HFFc6 (cell line): Measurements from ENCODE around the gene CDKN2AIP. TPM values are rescaled to one million over a fixed set of nuclear protein-coding genes. Genes with fewer than 3 reads are reported as not detected.

Source experiments
- DNase-seq: peaks from one replicate; pipeline ENCODE4 v3.0.0-alpha.2; 2018
- H3K27ac Mint-ChIP-seq: 2 replicates; pipeline ENCODE4 v1.8.0; 2020; ENCODE audit warnings: mild to moderate bottlenecking, mixed read lengths
- H3K27me3 Mint-ChIP-seq: 2 replicates; pipeline ENCODE4 v1.8.0; 2021; ENCODE audit warnings: mild to moderate bottlenecking, moderate library complexity, mixed read lengths; ENCODE audit not compliant: insufficient read depth
- H3K36me3 Mint-ChIP-seq: 2 replicates; pipeline ENCODE4 v1.8.0; 2021; ENCODE audit warnings: low read depth, mixed read lengths
- H3K4me1 Mint-ChIP-seq: 2 replicates; pipeline ENCODE4 v1.8.0; 2020; ENCODE audit warnings: low read depth, mixed read lengths
- H3K4me3 Mint-ChIP-seq: 2 replicates; pipeline ENCODE4 v1.8.0; 2020; ENCODE audit warnings: mild to moderate bottlenecking, moderate library complexity, mixed read lengths
- H3K9me3 Mint-ChIP-seq: 2 replicates; pipeline ENCODE4 v1.8.0; 2020; ENCODE audit warnings: mild to moderate bottlenecking, mixed read lengths
- total RNA-seq, 6 experiments: library from RNA; stranded (reverse); fragmentation: NEBNext Ultra II Directional; extraction: Animal tissue kit (Norgen Biotek cat#: 25700); gene quantifications; 2 replicates in 1 of 6; 3 replicates in 5 of 6; pipeline ENCODE4 v1.2.3, GENCODE V29; 2021
- TF ChIP-seq, protein P1 (sequence below): fragments of 200-600 bp; sonication (generic); IDR thresholded peaks from 2 replicates; pipeline ENCODE4 v1.5.0; 2021; ENCODE audit warnings: antibody characterized with exemption, mild to moderate bottlenecking

CDKN2AIP gene
- total RNA-seq, 6 experiments from 2014 or later = 11.7 to 15.1 (median 13.6) TPM

DNA sequence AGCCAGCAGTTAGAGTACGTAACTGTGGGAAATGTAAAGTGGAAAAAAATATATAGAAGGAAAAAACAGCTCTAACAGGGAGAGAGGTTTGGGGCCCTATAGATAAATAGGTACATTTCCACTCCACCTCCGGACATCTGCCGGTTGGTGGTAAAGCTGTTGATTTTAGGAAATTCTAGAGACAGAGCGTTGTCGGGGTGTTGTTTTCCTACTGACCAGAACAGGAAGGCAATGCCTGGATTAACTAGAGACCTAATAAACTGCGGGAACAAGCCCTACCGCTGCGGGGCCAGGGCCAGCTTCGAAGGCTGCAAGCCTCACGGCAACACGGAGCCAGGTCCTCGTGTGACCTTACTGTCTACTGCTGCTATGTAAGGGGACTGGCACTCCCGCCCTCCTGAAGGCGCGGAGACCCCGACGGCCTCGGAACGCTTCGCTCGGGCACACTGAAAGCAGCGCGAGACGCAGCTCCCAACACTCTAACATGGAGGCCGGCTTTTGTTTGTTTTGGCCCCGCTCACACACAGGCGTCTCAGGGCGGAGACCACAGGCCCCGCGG, 702 bp upstream of the CDKN2AIP start:
- peaks cover 50% of the 10 kb centered on the region for H3K4me1 Mint-ChIP-seq

DNA sequence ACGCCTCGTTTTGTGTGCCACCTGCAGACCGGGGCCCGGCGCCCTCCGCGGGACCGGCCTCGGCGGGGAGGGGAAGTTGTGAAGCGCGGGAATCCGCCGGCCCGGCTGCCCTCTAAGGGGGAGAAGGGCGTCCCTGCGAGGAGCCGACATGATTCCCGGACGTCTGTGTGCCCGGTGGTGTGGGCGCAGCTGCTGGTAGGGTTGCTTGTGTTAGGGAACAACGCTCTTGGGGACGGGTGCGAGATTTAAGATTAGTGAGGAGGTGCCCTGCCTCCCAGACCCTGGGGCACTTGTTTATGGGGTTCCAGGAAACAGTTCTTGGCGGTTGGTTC, 627 bp downstream of the CDKN2AIP start:
- TF ChIP-seq, protein P1, sequence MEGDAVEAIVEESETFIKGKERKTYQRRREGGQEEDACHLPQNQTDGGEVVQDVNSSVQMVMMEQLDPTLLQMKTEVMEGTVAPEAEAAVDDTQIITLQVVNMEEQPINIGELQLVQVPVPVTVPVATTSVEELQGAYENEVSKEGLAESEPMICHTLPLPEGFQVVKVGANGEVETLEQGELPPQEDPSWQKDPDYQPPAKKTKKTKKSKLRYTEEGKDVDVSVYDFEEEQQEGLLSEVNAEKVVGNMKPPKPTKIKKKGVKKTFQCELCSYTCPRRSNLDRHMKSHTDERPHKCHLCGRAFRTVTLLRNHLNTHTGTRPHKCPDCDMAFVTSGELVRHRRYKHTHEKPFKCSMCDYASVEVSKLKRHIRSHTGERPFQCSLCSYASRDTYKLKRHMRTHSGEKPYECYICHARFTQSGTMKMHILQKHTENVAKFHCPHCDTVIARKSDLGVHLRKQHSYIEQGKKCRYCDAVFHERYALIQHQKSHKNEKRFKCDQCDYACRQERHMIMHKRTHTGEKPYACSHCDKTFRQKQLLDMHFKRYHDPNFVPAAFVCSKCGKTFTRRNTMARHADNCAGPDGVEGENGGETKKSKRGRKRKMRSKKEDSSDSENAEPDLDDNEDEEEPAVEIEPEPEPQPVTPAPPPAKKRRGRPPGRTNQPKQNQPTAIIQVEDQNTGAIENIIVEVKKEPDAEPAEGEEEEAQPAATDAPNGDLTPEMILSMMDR = no peak
- peaks cover 39% of the 10 kb centered on the region for H3K36me3 Mint-ChIP-seq
- no peaks in the 10 kb centered on the region for H3K9me3 Mint-ChIP-seq
- H3K4me3 Mint-ChIP-seq = peak overlapping the region; percentile 100
- H3K27me3 Mint-ChIP-seq = no peaks in the 10 kb centered on the region
- peaks cover 58% of the 10 kb centered on the region for H3K4me1 Mint-ChIP-seq
- peak overlapping the region; percentile 96 for H3K27ac Mint-ChIP-seq
- DNase-seq = no peak

More for the DNA sequence above, 702 bp upstream of the CDKN2AIP start:
- peaks cover 37% of the 10 kb centered on the region for H3K36me3 Mint-ChIP-seq
- peak overlapping the region; percentile 100 for H3K4me3 Mint-ChIP-seq
- H3K27ac Mint-ChIP-seq = peak overlapping the region; percentile 96
- peaks cover under 1% of the 10 kb centered on the region; the same call in 1 of the 2 replicates for H3K9me3 Mint-ChIP-seq
- H3K27me3 Mint-ChIP-seq = no peaks in the 10 kb centered on the region
- peak; percentile 38 for DNase-seq
- TF ChIP-seq, protein P1 = no peak

DNA sequence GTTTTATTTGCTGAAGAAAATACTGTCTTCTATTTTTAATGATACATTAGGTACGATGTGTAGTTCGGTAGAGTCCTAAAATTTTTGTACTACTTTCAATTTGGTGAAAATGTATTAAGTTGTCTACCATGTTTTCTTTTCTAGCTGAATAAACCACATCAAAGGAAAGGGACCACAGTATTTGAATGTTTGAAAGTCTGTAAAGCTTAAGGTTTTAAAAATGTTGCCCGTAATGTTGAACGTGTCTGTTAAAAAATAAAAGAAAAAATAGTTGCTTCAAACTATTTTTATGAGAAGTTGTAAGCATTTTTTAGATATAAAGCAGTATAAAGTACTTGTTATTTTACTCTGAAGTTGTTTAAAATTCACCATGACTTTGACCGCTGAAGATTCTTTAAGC, 3.2 kb downstream of the CDKN2AIP start:
- Mint-ChIP-seq H3K4me3 (peak overlapping the region; percentile 76; the same call in 1 of the 2 replicates), H3K4me1 (peaks cover 63% of the 10 kb centered on the region), H3K27ac (peak overlapping the region; percentile 69; the same call in 1 of the 2 replicates), H3K36me3 (peaks cover 51% of the 10 kb centered on the region), H3K9me3 (no peaks in the 10 kb centered on the region), H3K27me3 (no peaks in the 10 kb centered on the region)
- no peak for DNase-seq
- TF ChIP-seq, protein P1 = no peak

DNA sequence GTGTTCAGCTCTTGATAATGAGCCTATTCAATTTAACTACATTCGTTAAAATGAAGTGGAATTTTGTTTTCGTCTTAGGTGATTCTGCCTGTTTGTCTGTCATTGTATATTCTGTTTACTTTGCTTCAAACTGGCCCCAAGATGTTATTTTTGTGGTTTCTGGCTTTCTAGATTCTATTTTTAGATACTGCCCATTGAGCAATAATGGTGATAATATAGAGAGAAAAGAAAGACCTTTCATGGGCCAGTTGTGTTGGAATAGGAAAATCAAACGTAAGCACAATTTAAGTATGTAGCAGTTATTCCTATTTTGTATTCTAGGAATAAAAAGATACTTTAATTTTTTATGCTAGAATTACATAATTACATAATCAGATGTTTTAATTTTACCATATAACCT, 4.0 kb downstream of the CDKN2AIP start:
- Mint-ChIP-seq H3K36me3 (peaks cover 55% of the 10 kb centered on the region), H3K4me1 (peaks cover 57% of the 10 kb centered on the region), H3K27ac (peak overlapping the region; percentile 69), H3K9me3 (no peaks in the 10 kb centered on the region), H3K4me3 (peak overlapping the region; percentile 76), H3K27me3 (no peaks in the 10 kb centered on the region)
- TF ChIP-seq, protein P1 = no peak
- no peak for DNase-seq

DNA sequence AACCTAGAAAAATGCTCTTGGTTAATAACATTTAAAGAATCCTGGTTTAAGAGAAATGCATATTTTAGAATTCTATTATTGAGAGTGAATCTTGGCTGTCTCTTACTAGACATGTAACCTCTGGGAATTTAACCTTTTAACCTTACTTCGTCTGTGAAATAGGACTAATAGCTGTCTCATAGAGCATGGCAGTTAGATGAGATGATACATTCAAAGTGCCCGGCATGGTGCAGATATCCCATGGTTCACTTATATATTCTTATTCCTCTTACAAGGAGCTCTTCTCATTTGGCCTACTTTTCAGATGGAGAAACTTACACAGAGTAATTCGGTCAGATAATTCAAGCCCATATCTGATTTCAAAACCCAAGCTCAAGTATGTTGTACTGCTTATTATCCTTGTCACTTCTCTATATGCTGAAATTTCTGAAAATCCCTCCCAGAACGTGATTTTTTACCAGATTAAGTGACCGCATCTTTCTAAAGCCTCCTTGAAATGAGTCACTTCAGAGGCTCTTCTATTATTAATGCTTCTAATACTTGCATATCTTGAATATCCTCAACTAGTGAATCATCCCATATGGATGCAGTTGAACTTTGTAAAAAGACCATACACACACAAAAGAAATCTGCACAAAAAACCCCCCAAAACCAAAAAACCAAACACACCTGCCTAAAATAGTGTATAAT, 4.9 kb downstream of the CDKN2AIP start:
- Mint-ChIP-seq H3K36me3 (peaks cover 55% of the 10 kb centered on the region), H3K9me3 (no peaks in the 10 kb centered on the region), H3K4me1 (peaks cover 54% of the 10 kb centered on the region), H3K27me3 (no peaks in the 10 kb centered on the region), H3K27ac (peak overlapping the region; percentile 87), H3K4me3 (peak overlapping the region; percentile 76)
- TF ChIP-seq, protein P1 = no peak
- peak; percentile 96 for DNase-seq
